Astrocyte (in vitro differentiated cells and primary cell): ENCODE data around the gene KRTAP1-1.
"Not testable (repeated sequence)": the region's sequence is repeated elsewhere in the genome, so short reads cannot be mapped to it uniquely, and the experiment has no call there.

Experiments
- EZH2 ChIP-seq: IDR thresholded peaks from 2 replicates; pipeline ENCODE4 v1.6.1; 2012; ENCODE audit warnings: mild to moderate bottlenecking, low read length, inconsistent platforms; ENCODE audit not compliant: insufficient read depth
- TF ChIP-seq, protein P1 (sequence below): IDR thresholded peaks from 2 replicates; pipeline ENCODE4 v1.5.1; 2011; ENCODE audit warnings: low read depth, mild to moderate bottlenecking, inconsistent platforms, low read length, moderate library complexity; ENCODE audit not compliant: insufficient read depth

DNA sequence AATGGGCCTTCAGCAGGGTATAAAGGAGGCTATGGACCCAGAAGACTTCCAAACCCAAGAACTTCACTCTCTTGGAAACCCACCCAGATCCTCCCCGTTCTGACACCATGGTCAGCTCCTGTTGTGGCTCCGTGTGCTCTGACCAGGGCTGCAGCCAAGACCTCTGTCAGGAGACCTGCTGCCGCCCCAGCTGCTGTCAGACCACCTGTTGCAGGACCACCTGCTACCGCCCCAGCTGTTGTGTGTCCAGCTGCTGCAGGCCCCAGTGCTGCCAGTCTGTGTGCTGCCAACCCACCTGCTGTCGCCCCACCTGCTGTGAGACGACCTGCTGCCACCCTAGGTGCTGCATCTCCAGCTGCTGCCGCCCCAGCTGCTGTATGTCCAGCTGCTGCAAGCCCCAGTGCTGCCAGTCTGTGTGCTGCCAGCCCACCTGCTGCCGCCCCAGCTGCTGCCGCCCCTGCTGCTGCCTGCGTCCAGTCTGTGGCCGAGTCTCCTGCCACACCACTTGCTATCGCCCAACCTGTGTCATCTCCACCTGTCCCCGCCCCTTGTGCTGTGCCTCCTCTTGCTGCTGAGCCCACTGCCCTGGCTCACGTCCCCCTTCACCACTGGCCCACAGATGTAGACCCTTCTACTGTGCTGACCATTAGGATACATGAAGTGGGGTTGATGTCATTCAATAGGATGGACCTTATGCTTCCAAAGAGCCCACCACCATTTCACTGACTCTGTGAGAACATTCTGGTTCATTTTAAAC, 43.0 kb upstream of the KRTAP1-1 start, which contains the start of gene KRTAP4-7:
- not testable (repeated sequence) for TF ChIP-seq EZH2
- TF ChIP-seq, protein P1, sequence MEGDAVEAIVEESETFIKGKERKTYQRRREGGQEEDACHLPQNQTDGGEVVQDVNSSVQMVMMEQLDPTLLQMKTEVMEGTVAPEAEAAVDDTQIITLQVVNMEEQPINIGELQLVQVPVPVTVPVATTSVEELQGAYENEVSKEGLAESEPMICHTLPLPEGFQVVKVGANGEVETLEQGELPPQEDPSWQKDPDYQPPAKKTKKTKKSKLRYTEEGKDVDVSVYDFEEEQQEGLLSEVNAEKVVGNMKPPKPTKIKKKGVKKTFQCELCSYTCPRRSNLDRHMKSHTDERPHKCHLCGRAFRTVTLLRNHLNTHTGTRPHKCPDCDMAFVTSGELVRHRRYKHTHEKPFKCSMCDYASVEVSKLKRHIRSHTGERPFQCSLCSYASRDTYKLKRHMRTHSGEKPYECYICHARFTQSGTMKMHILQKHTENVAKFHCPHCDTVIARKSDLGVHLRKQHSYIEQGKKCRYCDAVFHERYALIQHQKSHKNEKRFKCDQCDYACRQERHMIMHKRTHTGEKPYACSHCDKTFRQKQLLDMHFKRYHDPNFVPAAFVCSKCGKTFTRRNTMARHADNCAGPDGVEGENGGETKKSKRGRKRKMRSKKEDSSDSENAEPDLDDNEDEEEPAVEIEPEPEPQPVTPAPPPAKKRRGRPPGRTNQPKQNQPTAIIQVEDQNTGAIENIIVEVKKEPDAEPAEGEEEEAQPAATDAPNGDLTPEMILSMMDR, result not testable (repeated sequence)
